Measurements from ENCODE around the gene NUAK2. TPM values are rescaled to one million over a fixed set of nuclear protein-coding genes. Genes with fewer than 3 reads are reported as not detected.

NUAK2 gene
- total RNA-seq, 1 donor from 2014 or later, result 17.7 TPM

DNA sequence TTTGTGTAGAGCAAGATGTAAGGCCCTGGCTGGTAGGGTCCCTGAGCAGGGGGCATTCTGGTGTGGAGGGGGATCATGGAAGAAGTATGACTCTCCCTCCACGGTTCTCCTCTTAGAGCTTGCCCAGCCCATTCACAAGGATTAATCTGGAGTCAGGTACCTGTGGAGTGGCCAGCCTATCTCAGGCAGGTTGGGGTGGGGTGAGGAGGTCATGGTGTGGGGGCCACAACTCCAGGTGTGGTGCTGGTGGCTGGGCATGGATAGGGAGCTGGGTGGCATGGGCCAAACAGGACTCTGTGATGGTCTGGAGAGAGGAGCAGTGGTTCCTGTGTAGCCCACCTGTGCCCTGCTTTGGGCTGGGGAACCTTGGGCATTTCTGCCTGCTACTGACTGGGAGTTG lies 61.5 kb downstream of the NUAK2 start:
- no peak for DNase-seq (ENCODE audit: extremely low read depth, low read depth, low spot score)

DNA sequence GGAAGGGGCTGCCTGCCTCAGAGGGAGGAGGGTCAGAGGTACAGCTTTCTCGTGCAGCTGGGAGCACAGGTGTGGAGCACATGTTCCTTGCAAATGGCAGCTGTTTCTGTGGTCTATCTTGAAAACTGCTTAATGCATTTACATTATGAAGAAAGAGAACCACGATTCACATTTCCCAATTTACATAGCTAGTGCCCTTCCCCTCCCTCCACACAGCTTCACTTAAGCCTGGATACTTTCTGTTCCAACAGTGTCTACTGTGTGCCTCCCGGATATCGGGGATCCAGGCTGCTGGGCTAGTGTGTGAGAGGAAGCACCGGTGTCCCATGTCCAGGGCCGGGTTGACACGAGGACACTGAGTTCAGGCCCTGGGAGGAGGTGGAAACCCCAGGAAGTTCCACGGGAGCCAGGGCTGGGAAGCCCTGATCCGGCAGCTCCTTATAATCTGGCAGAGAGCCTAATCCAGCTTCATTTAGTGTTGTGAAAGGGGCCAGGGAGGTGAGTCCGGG lies 62.2 kb downstream of the NUAK2 start:
- DNase-seq (ENCODE audit: extremely low read depth, low read depth, low spot score), result no peak

DNA sequence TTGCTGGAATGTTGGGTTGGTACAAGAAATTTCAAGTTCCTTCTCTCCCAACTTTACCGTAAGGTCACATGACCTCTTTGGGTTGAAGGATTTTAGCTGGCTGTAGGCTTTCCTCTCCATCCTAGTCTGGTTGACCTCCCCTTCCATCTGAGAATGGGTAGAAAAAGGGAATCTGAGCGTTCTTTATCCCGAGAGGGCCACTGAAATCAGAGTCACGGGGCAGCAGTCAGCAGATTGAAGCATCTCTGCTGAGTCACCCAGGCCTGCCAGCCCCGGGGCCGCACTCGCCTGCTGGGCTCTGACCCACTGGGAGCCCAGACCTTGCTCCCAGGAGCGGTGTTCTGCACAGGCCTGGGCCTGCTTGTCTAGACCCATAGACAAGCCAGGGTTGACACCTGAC lies 62.8 kb downstream of the NUAK2 start:
- no peak for DNase-seq (ENCODE audit: extremely low read depth, low read depth, low spot score)

DNA sequence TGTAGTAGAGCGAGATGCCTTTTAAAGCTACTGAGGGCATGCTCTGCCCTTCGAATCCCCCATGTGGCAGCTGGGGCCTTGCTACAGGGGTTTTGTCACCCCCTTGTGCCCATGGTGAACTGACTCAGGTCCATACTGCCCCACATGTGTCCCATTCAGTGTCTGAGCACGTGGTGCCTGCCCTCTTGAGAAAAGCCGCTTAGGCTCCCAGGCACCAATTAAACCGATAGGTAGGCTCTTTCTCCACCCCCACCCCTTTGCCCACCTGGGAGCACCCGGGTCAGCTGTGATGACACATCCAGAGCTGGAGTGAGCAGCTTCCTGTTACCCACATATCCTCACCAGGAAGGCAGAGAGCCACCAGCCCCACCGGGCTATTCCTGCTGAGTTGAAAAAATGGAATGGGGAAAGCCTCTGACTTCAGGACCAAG lies 63.3 kb downstream of the NUAK2 start:
- DNase-seq (ENCODE audit: extremely low read depth, low read depth, low spot score), result no peak

DNA sequence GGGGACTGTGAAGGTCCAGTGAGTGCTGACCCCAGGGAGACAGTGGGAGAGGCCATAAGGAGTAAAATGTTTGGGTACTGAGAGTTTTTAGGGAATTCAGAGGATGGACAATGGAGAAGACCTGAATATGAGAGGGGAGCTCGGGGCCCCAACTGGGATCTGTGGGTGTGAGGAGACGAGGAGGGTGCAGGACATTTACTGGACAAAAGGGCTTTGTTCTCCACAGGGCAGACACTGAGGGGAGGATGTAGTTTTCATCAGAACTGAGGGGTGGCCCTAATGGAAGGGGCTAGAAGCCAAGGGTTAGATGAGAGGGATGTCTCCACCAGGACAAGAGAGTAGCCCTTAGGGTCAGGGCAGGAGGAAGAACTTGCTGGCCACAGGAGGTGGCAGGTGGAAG lies 63.8 kb downstream of the NUAK2 start:
- DNase-seq (ENCODE audit: extremely low read depth, low read depth, low spot score), result no peak

DNA sequence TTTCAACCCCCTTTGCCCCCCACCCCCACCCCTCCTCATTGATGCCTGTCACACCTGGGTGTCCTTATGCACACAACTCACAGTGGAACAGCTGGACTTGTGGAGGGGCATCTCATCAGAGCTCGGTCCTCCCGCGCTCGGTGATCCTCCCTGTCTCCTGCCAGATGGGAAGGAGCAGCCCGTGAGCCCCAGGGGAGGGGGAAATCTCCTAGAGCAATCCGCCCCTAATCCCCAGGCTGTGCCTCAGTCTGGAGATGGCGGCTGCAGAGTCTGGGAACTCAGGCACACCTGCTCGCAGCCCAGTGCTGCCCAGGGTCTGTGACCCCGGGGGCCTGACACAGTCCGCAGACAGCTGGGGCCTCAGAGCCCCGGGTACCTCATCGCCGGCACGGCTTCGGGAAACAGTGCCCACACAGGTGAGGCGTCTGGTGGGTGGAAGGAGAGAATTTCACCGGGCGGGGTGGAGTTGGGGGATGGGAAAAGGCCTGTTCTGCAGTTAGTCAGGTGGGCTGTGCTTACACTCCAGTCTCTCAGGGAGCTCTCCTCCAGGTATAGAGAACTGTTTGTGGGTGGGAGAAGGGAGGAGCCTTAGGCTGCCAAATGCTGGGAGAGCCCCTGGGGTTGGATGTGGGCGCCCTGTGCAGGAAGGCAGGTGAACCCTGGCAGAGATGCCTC lies 64.5 kb downstream of the NUAK2 start:
- no peak for DNase-seq (ENCODE audit: extremely low read depth, low read depth, low spot score)

DNA sequence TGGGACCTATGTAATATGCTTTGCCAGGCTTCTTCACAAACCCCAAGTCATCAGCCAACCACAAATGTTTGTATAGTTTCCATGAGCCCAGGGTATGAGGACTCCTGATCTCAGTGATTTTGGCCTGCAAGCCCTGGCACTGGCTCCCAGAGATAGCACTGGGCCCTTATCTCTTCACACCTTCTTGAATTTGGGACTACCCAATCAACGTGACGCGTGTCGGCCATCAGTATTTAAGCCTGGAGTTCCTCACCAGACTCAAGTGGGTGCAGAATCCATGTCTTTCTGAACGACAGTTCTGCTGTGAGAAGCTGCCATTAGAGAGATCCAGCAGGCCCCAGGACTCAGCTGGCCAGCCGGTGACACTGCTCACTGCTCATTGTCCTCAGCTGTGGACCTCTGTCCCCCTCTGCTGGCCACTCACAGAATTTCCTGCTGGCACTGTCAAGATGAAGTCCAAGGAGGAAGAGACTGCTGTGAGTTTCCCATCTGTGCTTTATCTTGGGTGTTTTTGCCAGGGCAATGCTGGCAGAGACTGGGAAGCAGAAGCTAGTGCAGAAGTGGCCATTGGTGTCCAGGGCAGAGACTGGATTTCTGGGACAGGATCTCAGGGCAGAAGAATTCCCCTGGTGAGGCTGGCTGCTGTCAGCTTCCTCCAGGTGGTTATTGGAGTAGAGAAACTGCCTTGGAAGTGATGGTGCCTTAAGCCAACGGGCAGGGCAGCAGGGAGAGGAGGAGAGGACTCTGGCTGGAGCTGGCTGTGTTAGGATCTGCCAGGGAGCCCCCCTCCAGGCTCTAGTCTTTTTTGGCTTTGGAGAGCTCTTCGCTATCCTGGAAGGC lies 65.4 kb downstream of the NUAK2 start:
- DNase-seq (ENCODE audit: extremely low read depth, low read depth, low spot score), result peak; percentile 50

Other genes starting within 250 kb of the NUAK2 start
- 0.39 and 2.3 TPM in 2 replicates for gene TMEM81, start 237.3 kb downstream of the NUAK2 start, total RNA-seq
- 13.9 and 14.5 TPM in 2 replicates for gene RBBP5, start 199.8 kb downstream of the NUAK2 start, total RNA-seq
- gene DSTYK, start 110.0 kb downstream of the NUAK2 start, total RNA-seq, result 7.4 and 10.3 TPM in 2 replicates
- 3.7 and 5.3 TPM in 2 replicates for gene TMCC2, start 93.8 kb downstream of the NUAK2 start, total RNA-seq
- 0.29 and 0.64 TPM in 2 replicates for gene KLHDC8A, start 35.2 kb upstream of the NUAK2 start, total RNA-seq
- gene LEMD1, start 100.3 kb upstream of the NUAK2 start, total RNA-seq, result not detected in 2 replicates
- gene BLACAT1, start 134.3 kb upstream of the NUAK2 start, total RNA-seq, result not detected in 2 replicates
- 0.18 and 9.7 TPM in 2 replicates for gene CDK18, start 182.9 kb upstream of the NUAK2 start, total RNA-seq

Data from glomerular endothelial cell (primary cell).